Heart left ventricle (tissue), 13 donors: Measurements from ENCODE around the gene PANK1.

ENCODE experiments used
- POLR2A ChIP-seq, 2 donors: fragments of 450-650 bp; IDR thresholded peaks; one replicate each; pipeline ENCODE4 v1.6.1; 2017; ENCODE audit warnings: antibody characterized with exemption in 2 of 2, mild to moderate bottlenecking in 2 of 2, moderate library complexity in 2 of 2
- TF ChIP-seq, protein P1 (sequence below), 12 donors: fragments of 200-600 bp; sonication (generic) in 4 of 12; IDR thresholded peaks; one replicate each; pipeline versions ENCODE4 v1.5.0 to v1.8.0; 2018 to 2022; ENCODE audit warnings: antibody characterized with exemption in 12 of 12, mild to moderate bottlenecking in 5 of 12
- donor health status: ischemic (EF 13 %, LVEDD 7.1; RV severe dilation, severe dysfunction).
- donor health status: DM: no; HTN: yes; CAD: no.
- donor health status: DM: no; HTN: no; CAD: no.
- donor health status: ischemic (EF 25% LVEDD 6.9; RV normal size, moderate dysfunction).
- donor health status: ischemic (EF 25% LVEDD 5.7; RV mildly dilated, moderate dysfunction).
- donor health status: ischemic (EF 35%, LVEDD 5.7; RV mildly dilated, moderate dysfunction).
- donor health status: nonischemic (EF 11% LVEDD 7.7; RV severe dilation, severe dysfunction).
- donor health status: DM: yes; HTN: yes; CAD: no.
- donor health status: PGD.
- donor health status: ischemic (EF 29% LVEDD 5.4; RV normal size, mild dysfunction).
- donor health status: nonischemic (EF 23%, LVEDD 6.1; RV moderate dilation, normal function).

GRCh38 chr10:89651916-89652573, 7.0 kb upstream of the PANK1 start:
- TF ChIP-seq, protein P1, sequence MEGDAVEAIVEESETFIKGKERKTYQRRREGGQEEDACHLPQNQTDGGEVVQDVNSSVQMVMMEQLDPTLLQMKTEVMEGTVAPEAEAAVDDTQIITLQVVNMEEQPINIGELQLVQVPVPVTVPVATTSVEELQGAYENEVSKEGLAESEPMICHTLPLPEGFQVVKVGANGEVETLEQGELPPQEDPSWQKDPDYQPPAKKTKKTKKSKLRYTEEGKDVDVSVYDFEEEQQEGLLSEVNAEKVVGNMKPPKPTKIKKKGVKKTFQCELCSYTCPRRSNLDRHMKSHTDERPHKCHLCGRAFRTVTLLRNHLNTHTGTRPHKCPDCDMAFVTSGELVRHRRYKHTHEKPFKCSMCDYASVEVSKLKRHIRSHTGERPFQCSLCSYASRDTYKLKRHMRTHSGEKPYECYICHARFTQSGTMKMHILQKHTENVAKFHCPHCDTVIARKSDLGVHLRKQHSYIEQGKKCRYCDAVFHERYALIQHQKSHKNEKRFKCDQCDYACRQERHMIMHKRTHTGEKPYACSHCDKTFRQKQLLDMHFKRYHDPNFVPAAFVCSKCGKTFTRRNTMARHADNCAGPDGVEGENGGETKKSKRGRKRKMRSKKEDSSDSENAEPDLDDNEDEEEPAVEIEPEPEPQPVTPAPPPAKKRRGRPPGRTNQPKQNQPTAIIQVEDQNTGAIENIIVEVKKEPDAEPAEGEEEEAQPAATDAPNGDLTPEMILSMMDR (IDR thresholded peaks at IDR 0.05) = no peak
- TF ChIP-seq POLR2A (IDR thresholded peaks at IDR 0.05) = no peak
